ENCODE measurements around the gene BRD3. TPM values are rescaled to one million over a fixed set of nuclear protein-coding genes. Genes with fewer than 3 reads are reported as not detected.

The BRD3 gene
- total RNA-seq, 1 donor from 2014 or later = 19.9 TPM

GRCh38 chr9:134044944-134045343, 22.9 kb downstream of the BRD3 start:
- H3K4me3 ChIP-seq (ENCODE audit: low read depth, low read length) = no peak overlapping the region
- TF ChIP-seq CTCF (conservative IDR thresholded peaks at IDR 0.05; ENCODE audit: low read depth, low read length) = no peak
- DNase-seq (ENCODE audit: low read depth) = no peak

GRCh38 chr9:134043531-134043988, 24.3 kb downstream of the BRD3 start:
- no peak overlapping the region for H3K4me3 ChIP-seq (ENCODE audit: low read depth, low read length)
- no peak for DNase-seq (ENCODE audit: low read depth)
- no peak for TF ChIP-seq CTCF (conservative IDR thresholded peaks at IDR 0.05; ENCODE audit: low read depth, low read length)

GRCh38 chr9:134041649-134041962, 26.2 kb downstream of the BRD3 start:
- TF ChIP-seq CTCF (conservative IDR thresholded peaks at IDR 0.05; ENCODE audit: low read depth, low read length) = no peak
- DNase-seq (ENCODE audit: low read depth) = no peak

GRCh38 chr9:134040781-134041648, 26.8 kb downstream of the BRD3 start:
- no peak for DNase-seq (ENCODE audit: low read depth)
- no peak for TF ChIP-seq CTCF (conservative IDR thresholded peaks at IDR 0.05; ENCODE audit: low read depth, low read length)
- H3K4me3 ChIP-seq (ENCODE audit: low read depth, low read length) = no peak overlapping the region

More at GRCh38 chr9:134041649-134041962, 26.2 kb downstream of the BRD3 start:
- no peak overlapping the region for H3K4me3 ChIP-seq (ENCODE audit: low read depth, low read length)

- no peak for TF ChIP-seq CTCF (conservative IDR thresholded peaks at IDR 0.05; ENCODE audit: low read depth, low read length)
- H3K4me3 ChIP-seq (ENCODE audit: low read depth, low read length) = no peak overlapping the region
- no peak for DNase-seq (ENCODE audit: low read depth)
Measured at GRCh38 chr9:134040176-134040565, 27.7 kb downstream of the BRD3 start.

GRCh38 chr9:134039386-134040175, 28.2 kb downstream of the BRD3 start:
- DNase-seq (ENCODE audit: low read depth) = no peak
- H3K4me3 ChIP-seq (ENCODE audit: low read depth, low read length) = no peak overlapping the region
- TF ChIP-seq CTCF (conservative IDR thresholded peaks at IDR 0.05; ENCODE audit: low read depth, low read length) = no peak

All from epithelial cell of proximal tubule (primary cell).